Activated naive CD4-positive, alpha-beta T cell (primary cell): ENCODE data around the gene TMEM92.

Source experiments
- DNase-seq, 4 experiments: peaks; one replicate each; lab custom pipeline; 2025; lab: John Stamatoyannopoulos, UW

The TMEM92 gene

GRCh38 chr17:50328363-50329325, 54.4 kb downstream of the TMEM92 start:
- no peak for DNase-seq

- DNase-seq, result no peak
Observed at GRCh38 chr17:50329716-50330115, 55.5 kb downstream of the TMEM92 start.

- DNase-seq, result no peak
Observed at GRCh38 chr17:50330151-50330775, 56.0 kb downstream of the TMEM92 start.
